GM21786 (cell line): Measurements from ENCODE around the gene TAGLN2.

Experiments
- ATAC-seq: cut with Tn5 transposase; IDR thresholded peaks from one replicate; pipeline ENCODE4 v1.9.1; 2021; ENCODE audit not compliant: unreplicated experiment

The TAGLN2 gene

GRCh38 chr1:159936273-159936904, 11.1 kb upstream of the TAGLN2 start:
- ATAC-seq, result peak; percentile 45

- no peak for ATAC-seq
These were observed 10.5 kb upstream of the TAGLN2 start for GRCh38 chr1:159935719-159936272.

- no peak for ATAC-seq
These were observed 10.0 kb upstream of the TAGLN2 start for GRCh38 chr1:159935305-159935704.

GRCh38 chr1:159934136-159935039, 9.1 kb upstream of the TAGLN2 start:
- ATAC-seq, result no peak

- no peak for ATAC-seq
These were observed 8.0 kb upstream of the TAGLN2 start for GRCh38 chr1:159933347-159933746.

- no peak for ATAC-seq
These were observed 7.3 kb upstream of the TAGLN2 start for GRCh38 chr1:159932296-159933285.

GRCh38 chr1:159931795-159932173, 6.5 kb upstream of the TAGLN2 start:
- no peak for ATAC-seq

- no peak for ATAC-seq
These were observed 5.9 kb upstream of the TAGLN2 start for GRCh38 chr1:159931101-159931794.

- no peak for ATAC-seq
These were observed 5.3 kb upstream of the TAGLN2 start for GRCh38 chr1:159930634-159931033.

- ATAC-seq, result no peak
These were observed 4.9 kb upstream of the TAGLN2 start for GRCh38 chr1:159930216-159930615.

- ATAC-seq, result no peak
These were observed 4.1 kb upstream of the TAGLN2 start for GRCh38 chr1:159929155-159930051.

- ATAC-seq, result no peak
These were observed 3.3 kb upstream of the TAGLN2 start for GRCh38 chr1:159928491-159929050.

GRCh38 chr1:159927849-159928431, 2.6 kb upstream of the TAGLN2 start:
- ATAC-seq, result no peak

GRCh38 chr1:159927211-159927848, 2.0 kb upstream of the TAGLN2 start:
- ATAC-seq, result no peak

- ATAC-seq, result peak; percentile 2
These were observed 392 bp upstream of the TAGLN2 start for GRCh38 chr1:159925719-159926078.

GRCh38 chr1:159924025-159924790, 1.1 kb downstream of the TAGLN2 start:
- ATAC-seq, result no peak
